Measurements from ENCODE around the gene SLAMF6. TPM values are rescaled to one million over a fixed set of nuclear protein-coding genes. Genes with fewer than 3 reads are reported as not detected.

Gene SLAMF6
- total RNA-seq, 3 donors from 2014 or later: 1.1 to 3.2 (median 2.6) TPM

DNA sequence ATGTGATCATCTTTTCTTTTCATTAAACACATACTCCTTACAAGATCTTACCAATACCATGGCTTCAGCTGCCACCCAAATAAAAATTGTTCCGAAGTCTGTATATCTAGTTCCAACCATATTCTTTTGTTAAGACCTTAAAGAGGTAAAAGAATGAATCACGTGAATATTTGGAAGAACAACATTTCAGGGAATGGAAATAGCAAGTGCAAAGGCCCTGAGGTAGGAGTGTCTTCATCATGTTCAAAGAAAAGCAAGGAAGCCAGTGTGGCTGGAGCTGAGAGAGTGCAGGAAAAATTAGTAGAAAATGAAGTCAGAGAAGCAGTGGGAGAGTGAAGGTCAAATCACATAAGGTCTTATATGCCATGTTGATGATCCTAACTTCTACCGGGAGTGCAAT is 50.9 kb downstream of the SLAMF6 start:
- H3K27ac ChIP-seq: no peak overlapping the region
- no peak for DNase-seq (ENCODE audit: low spot score in 2 of 2)
- no peaks in the 10 kb centered on the region for H3K4me1 ChIP-seq
- H3K27me3 ChIP-seq: no peaks in the 10 kb centered on the region
- no peak overlapping the region for H3K4me3 ChIP-seq
- TF ChIP-seq, protein P1, sequence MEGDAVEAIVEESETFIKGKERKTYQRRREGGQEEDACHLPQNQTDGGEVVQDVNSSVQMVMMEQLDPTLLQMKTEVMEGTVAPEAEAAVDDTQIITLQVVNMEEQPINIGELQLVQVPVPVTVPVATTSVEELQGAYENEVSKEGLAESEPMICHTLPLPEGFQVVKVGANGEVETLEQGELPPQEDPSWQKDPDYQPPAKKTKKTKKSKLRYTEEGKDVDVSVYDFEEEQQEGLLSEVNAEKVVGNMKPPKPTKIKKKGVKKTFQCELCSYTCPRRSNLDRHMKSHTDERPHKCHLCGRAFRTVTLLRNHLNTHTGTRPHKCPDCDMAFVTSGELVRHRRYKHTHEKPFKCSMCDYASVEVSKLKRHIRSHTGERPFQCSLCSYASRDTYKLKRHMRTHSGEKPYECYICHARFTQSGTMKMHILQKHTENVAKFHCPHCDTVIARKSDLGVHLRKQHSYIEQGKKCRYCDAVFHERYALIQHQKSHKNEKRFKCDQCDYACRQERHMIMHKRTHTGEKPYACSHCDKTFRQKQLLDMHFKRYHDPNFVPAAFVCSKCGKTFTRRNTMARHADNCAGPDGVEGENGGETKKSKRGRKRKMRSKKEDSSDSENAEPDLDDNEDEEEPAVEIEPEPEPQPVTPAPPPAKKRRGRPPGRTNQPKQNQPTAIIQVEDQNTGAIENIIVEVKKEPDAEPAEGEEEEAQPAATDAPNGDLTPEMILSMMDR (IDR thresholded peaks at IDR 0.05): no peak
- no peak for TF ChIP-seq POLR2A (IDR thresholded peaks at IDR 0.05)
- H3K36me3 ChIP-seq: no peaks in the 10 kb centered on the region
- H3K9me3 ChIP-seq: no peaks in the 10 kb centered on the region
- intact Hi-C loops (cut with DNase I; ENCODE audit: low total_unique reads): no loop called here

DNA sequence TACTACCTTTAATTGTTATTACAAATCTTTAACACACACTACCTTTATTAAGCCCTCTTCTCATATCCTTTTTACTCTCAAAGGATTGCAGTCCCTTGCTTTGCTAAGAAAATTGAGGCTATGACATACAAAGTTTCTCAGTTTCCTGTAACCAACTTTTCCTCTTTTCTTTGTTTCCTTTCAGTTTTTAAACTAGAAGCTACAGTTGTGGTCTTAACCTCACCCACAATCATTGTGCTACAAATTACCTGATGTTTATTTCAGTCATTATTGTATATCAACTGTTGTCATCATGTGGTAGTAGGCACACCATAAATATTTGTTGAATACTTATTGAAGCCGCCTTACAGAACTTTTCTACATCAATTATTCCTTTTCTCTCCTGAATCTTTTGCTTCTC is 51.8 kb downstream of the SLAMF6 start:
- DNase-seq (ENCODE audit: low spot score in 2 of 2): no peak
- intact Hi-C loops (cut with DNase I; ENCODE audit: low total_unique reads): no loop called here
- no peaks in the 10 kb centered on the region for H3K9me3 ChIP-seq
- no peak overlapping the region for H3K4me3 ChIP-seq
- H3K27ac ChIP-seq: no peak overlapping the region
- no peaks in the 10 kb centered on the region for H3K36me3 ChIP-seq
- H3K27me3 ChIP-seq: no peaks in the 10 kb centered on the region
- TF ChIP-seq POLR2AphosphoS5 (IDR thresholded peaks at IDR 0.05) (no peak), POLR2A (IDR thresholded peaks at IDR 0.05) (no peak)
- TF ChIP-seq, protein P1 (IDR thresholded peaks at IDR 0.05): no peak
- H3K4me1 ChIP-seq: no peaks in the 10 kb centered on the region

DNA sequence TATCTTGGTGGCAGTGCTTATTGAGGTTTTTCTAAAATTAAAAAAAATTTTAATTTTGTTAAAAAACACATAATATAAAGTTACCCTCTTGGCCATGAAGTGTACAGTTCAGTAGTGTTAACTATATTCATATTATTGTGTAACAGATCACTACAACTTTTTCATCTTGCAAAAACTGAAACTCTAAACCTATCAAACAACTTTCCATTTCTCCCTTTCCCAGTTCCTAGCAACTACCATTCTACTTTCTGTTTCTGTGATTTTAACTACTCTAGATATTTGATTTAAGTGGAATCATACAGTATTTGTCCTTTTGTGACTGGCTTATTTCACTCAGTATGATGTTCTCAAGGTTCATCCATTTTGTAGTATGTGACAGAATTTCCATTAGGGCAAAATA is 55.5 kb downstream of the SLAMF6 start:
- no peak for DNase-seq (ENCODE audit: low spot score in 2 of 2)
- H3K27me3 ChIP-seq: no peaks in the 10 kb centered on the region
- H3K36me3 ChIP-seq: no peaks in the 10 kb centered on the region
- H3K4me3 ChIP-seq: no peak overlapping the region
- no peak overlapping the region for H3K27ac ChIP-seq
- intact Hi-C loops (cut with DNase I; ENCODE audit: low total_unique reads): no loop called here
- no peaks in the 10 kb centered on the region for H3K4me1 ChIP-seq
- H3K9me3 ChIP-seq: no peaks in the 10 kb centered on the region
- TF ChIP-seq POLR2AphosphoS5 (IDR thresholded peaks at IDR 0.05) (no peak), POLR2A (IDR thresholded peaks at IDR 0.05) (no peak)
- TF ChIP-seq, protein P1 (IDR thresholded peaks at IDR 0.05): no peak

DNA sequence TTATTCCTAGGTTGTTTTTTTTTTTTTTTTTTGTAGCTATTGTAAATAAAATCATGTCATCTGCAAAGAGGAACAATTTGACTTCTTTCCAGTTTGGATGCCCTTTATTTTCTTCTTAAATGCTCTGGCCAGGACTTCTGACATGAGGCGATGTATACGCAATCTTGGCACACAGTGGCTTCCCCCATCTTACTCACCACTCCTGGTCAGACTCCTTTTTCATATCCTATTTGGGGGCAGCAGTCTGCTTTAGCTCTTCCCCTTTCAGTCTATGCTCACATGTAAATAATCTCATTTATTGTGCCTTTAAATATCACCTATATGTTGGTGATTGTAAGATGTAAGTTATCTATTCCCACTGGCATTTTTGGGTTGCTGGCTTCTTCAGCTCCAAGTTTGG is 56.1 kb downstream of the SLAMF6 start:
- no peaks in the 10 kb centered on the region for H3K27me3 ChIP-seq
- intact Hi-C loops (cut with DNase I; ENCODE audit: low total_unique reads): no loop called here
- TF ChIP-seq POLR2A (IDR thresholded peaks at IDR 0.05) (no peak), POLR2AphosphoS5 (IDR thresholded peaks at IDR 0.05) (no peak)
- TF ChIP-seq, protein P1 (IDR thresholded peaks at IDR 0.05): no peak
- no peaks in the 10 kb centered on the region for H3K4me1 ChIP-seq
- H3K36me3 ChIP-seq: no peaks in the 10 kb centered on the region
- DNase-seq (ENCODE audit: low spot score in 2 of 2): no peak
- H3K9me3 ChIP-seq: no peaks in the 10 kb centered on the region
- no peak overlapping the region for H3K4me3 ChIP-seq
- no peak overlapping the region for H3K27ac ChIP-seq

DNA sequence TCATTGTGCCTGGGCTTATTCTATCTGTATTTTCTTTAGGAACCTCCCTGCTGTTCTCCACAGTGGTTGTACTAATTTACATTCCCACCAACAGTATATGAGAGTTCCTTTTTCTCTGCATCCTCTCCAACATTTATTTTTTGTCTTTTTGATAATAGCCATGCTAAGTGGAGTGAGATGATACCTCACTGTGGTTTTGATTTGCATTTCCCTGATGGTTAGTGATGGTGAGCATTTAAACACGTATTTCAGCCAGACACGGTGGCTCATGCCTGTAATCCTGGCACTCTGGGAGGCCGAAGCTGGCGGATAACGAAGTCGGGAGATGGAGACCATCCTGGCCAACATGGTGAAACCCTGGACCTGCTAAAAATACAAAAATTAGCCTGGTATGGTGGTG is 57.9 kb downstream of the SLAMF6 start:
- H3K4me1 ChIP-seq: no peaks in the 10 kb centered on the region
- DNase-seq (ENCODE audit: low spot score in 2 of 2): no peak
- TF ChIP-seq POLR2A (IDR thresholded peaks at IDR 0.05) (no peak), POLR2AphosphoS5 (IDR thresholded peaks at IDR 0.05) (no peak)
- TF ChIP-seq, protein P1 (IDR thresholded peaks at IDR 0.05): no peak
- H3K27ac ChIP-seq: no peak overlapping the region
- no peaks in the 10 kb centered on the region for H3K36me3 ChIP-seq
- no peak overlapping the region for H3K4me3 ChIP-seq
- H3K9me3 ChIP-seq: no peaks in the 10 kb centered on the region
- no peaks in the 10 kb centered on the region for H3K27me3 ChIP-seq
- intact Hi-C loops (cut with DNase I; ENCODE audit: low total_unique reads): no loop called here

All from breast epithelium (tissue), 4 donors.